GM21529 (cell line): ENCODE data around the gene JAGN1.
"Not testable (repeated sequence)": the region's sequence is repeated elsewhere in the genome, so short reads cannot be mapped to it uniquely, and the experiment has no call there.

ENCODE experiments used
- ATAC-seq: cut with Tn5 transposase; IDR thresholded peaks from one replicate; pipeline ENCODE4 v1.9.1; 2021; ENCODE audit not compliant: unreplicated experiment

The JAGN1 gene

GRCh38 chr3:9916734-9917680 is 26.6 kb downstream of the JAGN1 start, which contains the start of gene IL17RC:
IL17RC (plus strand) TSS chr3:9917098; CDS start chr3:9917316, 218 bp downstream.
- ATAC-seq, result no peak

GRCh38 chr3:9917820-9918219 is 27.4 kb downstream of the JAGN1 start:
- ATAC-seq, result no peak

- ATAC-seq, result no peak
These were observed 28.0 kb downstream of the JAGN1 start for GRCh38 chr3:9918261-9919038.

GRCh38 chr3:9928158-9928557 is 37.7 kb downstream of the JAGN1 start:
- no peak for ATAC-seq

GRCh38 chr3:9930804-9931418 is 40.5 kb downstream of the JAGN1 start:
- ATAC-seq, result no peak

- no peak for ATAC-seq
These were observed 42.1 kb downstream of the JAGN1 start for GRCh38 chr3:9932535-9932842.

GRCh38 chr3:9932843-9933560 is 42.6 kb downstream of the JAGN1 start:
- ATAC-seq, result peak; percentile 62

- peak; percentile 87 for ATAC-seq
These were observed 43.3 kb downstream of the JAGN1 start, which contains the start of gene CRELD1 for GRCh38 chr3:9933561-9934234. CRELD1 (plus strand) TSS chr3:9933834; CDS start chr3:9934439, 605 bp downstream.

GRCh38 chr3:9934235-9934621 is 43.8 kb downstream of the JAGN1 start:
- ATAC-seq, result no peak

- ATAC-seq, result no peak
These were observed 44.6 kb downstream of the JAGN1 start for GRCh38 chr3:9934993-9935392.

GRCh38 chr3:9935966-9936510 is 45.6 kb downstream of the JAGN1 start:
- ATAC-seq, result no peak

- no peak for ATAC-seq
These were observed 47.3 kb downstream of the JAGN1 start for GRCh38 chr3:9937486-9938238.

GRCh38 chr3:9938966-9939365 is 48.6 kb downstream of the JAGN1 start:
- no peak for ATAC-seq

- not testable (repeated sequence) for ATAC-seq
These were observed 49.5 kb downstream of the JAGN1 start for GRCh38 chr3:9939906-9940305.

GRCh38 chr3:9940746-9941145 is 50.3 kb downstream of the JAGN1 start:
- ATAC-seq, result no peak

- no peak for ATAC-seq
These were observed 51.8 kb downstream of the JAGN1 start for GRCh38 chr3:9942164-9942563.

- ATAC-seq, result no peak
These were observed 52.7 kb downstream of the JAGN1 start for GRCh38 chr3:9942934-9943690.
